ENCODE data around the gene KIAA0408. TPM values are rescaled to one million over a fixed set of nuclear protein-coding genes. Genes with fewer than 3 reads are reported as not detected.
"Not testable (repeated sequence)": the region's sequence is repeated elsewhere in the genome, so short reads cannot be mapped to it uniquely, and the experiment has no call there.

Gene KIAA0408
- total RNA-seq, 1 donor from 2014 or later: 16.4 TPM

DNA sequence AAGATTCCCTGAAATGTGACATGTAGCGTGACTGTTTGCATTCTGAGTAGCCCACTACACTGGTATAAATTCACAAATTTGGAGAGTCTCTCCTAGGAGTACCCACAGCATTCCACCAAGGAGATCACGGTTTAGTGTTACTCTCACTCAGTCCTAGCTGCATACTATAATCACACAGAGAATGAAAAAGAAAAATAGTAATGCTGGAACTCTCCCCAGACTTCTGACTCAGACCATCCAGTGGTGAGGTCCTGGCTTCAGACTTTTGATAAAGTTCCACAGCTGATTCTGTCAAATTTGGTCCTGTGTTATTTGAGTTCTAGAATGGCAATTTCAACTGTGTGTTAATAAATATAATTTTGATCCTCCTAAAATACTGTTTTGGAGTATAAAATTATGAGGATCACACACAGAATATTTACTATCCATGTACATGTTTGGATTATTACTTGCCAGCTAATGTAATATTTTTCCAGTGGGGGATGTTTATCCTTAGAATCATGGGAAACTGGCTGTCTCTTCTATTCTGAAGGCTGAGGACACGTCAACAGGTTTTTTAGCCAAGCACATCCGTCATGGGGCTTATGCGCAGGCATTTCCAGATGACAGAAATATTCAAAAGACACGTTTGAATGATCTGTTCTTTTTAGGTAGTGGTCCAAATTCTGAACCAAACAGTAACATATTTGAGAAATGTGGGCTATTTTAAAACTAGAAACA lies 5.1 kb upstream of the KIAA0408 start:
- intact Hi-C loops (cut with micrococcal nuclease): loop anchor here (2.0 kb wide), 1 partner anchor 44 kb away; no protein-coding TSS in a partner anchor

DNA sequence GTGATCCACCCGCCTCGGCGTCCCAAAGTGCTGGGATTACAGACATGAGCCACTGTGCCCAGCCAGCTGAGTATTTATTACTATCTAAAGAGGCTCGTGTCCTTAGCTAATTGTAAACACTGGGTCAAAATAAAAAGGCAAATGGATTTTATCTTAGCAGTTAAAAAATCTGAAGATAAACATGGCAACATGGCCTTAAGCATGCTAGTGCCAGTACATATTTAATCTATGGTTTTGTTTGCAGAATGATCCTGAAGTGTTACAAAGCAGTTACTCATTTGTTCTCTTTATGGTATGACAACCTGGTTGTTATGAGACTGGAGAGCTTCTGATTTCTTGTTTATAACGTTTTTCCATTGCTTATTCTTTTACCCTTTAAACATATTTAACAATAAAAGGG lies 3.9 kb upstream of the KIAA0408 start:
- intact Hi-C loops (cut with micrococcal nuclease): no loop called here

- intact Hi-C loops (cut with micrococcal nuclease): no loop called here
Measured at GRCh38 chr6:127462376-127462775, 3.2 kb upstream of the KIAA0408 start.

DNA sequence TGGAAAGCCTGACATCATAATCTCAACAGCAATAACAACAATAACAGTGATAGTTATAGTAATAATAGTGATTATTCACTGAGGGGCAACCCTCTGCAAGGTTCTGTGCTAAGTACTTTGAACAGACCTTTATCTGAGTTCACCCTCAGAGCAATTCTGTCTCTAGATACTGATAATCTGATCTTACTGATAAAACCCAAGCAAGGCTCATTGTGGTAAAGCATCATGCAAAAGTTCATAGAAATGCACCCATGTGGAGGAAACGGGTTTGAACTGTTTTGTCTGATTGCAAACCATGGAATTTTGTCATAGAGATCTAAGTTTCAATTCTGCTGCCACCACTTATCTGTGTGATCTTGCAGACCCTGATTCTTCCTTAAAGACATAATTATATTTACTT lies 1.3 kb upstream of the KIAA0408 start:
- intact Hi-C loops (cut with micrococcal nuclease): no loop called here

DNA sequence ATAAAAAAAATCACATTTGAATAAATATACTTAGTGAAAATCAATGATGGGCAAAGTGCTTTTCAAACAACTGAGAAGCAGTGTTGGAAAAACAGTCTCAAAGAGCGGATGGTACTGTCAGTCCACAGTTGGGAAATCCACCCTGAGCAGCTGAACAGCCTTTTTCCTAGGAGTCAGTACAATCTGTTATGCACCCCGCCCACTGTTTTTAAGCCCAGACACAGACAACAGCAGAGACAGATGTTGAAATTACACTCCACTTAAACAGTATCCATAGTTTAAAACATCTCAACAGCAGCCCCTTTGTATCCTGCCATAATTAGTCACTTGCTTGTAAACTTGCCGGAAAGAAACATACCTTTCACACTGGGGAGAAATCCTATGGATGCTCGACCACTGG lies 372 bp downstream of the KIAA0408 start:
- intact Hi-C loops (cut with micrococcal nuclease): no loop called here

DNA sequence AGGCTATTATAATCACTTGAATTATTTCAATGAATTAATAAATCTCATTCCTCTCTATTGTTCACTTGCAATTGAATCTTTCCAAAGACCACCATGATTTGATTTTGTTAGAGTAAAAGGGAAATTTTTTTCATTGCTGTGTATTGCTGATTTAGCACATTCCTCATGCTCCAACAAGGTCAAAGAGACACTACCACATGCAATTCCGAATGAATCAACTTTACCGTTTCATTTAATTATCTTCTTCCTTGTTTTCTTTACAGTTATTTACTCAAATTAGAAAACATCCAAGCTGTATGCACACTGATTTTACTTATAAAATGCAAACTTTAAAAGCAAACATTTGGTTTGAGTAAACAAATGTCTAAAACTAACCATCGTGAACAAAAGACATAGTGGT lies 967 bp downstream of the KIAA0408 start:
- intact Hi-C loops (cut with micrococcal nuclease): no loop called here

DNA sequence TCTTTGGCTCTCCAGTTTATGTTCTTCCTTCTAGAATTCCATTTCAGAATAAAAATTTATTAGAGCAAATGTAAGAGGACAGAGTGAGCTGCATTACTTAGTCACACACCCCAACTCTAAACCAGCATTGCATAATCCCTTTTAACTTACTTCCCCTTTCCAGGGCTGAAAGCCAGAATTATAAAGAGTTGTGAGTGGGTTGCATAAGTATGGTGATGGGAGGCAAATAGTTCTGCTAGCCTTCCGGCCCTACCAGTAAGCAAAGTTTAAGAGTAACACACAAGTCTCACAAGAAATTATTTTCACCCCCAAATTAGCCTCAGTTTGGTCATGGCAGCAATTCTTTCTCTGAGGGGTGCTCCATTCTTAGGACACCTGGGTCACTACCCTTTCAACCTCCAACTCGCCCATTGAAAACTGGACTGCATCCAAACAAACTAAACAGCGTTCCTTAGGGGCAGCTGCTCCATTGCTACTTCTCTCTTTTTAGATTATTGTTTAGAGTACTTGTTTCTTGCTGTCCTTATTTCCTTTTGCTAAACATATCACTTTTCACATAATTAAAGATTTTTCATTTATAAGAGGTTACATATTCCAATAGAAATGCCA lies 1.6 kb downstream of the KIAA0408 start:
- intact Hi-C loops (cut with micrococcal nuclease): no loop called here

DNA sequence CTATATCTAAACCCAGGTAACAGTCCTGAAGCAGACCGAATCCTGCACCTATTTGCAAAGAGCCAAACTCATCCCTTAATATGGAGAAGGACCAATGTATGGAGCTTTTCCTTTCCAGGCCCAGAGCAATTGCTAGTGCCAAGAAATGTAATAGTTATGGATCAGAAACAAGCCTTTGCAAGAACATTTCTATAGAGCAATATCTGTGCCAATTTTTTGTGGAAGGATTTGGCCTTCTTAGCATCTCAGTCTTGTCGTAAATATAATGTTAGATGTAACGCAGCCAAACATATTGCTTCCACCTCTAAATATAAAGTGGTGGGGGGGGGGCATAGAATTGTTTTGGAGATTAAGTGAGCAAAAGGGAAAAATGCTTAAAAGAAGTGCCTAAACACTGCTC lies 2.7 kb downstream of the KIAA0408 start:
- intact Hi-C loops (cut with micrococcal nuclease): no loop called here

DNA sequence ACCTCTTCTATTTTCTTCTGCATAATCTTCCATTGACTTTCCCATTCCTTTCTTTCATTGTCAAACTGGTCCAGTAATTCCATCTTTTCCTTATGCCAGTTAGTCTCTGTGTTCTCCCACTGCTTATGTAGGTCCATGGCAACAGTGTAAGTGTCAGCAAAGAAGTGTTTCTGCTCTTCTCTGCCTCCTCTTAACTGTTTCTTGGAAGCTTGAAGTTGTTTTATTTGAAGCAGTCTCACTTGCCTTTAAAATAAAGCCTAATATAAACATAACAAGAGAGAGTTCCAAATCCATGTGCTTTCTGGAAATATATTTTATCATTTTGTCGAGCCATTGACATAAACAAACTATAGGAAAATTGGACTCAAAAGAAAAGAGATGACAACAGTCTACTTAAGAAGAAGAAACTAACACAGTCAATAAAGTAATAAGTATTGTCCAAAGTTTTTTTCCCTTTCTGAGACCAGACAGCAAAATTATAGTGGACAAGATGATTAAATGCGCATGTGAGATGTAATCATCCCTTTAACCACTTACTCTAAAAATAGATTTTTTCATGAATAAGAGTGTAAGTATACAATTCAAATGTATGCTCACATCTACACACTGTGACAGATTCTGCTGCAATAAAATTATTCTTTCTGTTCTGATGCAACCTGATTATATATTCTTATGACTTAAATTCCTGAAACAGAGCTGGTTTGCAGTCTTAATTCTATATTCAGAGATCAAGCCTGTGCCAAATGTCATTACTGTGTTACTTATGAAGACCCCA lies 5.2 kb downstream of the KIAA0408 start:
- intact Hi-C loops (cut with micrococcal nuclease): no loop called here

DNA sequence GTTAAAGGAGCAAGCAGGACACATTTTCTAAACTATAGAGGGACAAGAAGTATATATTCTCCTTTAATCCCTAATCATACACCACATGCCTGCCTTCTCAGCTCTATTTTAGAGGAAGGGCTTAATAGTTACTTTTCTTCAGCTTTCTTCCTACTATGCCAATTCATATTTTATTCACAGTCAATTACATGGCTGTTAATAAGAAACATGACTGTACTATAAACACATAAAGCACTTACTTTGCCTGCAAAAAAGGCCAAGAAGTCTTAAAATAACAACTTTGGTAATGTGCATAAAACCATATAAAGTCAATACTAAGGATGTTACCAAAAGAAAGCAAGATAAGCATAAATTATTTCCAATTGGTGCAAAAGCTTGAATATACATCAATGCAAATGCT lies 6.4 kb downstream of the KIAA0408 start:
- intact Hi-C loops (cut with micrococcal nuclease): no loop called here

DNA sequence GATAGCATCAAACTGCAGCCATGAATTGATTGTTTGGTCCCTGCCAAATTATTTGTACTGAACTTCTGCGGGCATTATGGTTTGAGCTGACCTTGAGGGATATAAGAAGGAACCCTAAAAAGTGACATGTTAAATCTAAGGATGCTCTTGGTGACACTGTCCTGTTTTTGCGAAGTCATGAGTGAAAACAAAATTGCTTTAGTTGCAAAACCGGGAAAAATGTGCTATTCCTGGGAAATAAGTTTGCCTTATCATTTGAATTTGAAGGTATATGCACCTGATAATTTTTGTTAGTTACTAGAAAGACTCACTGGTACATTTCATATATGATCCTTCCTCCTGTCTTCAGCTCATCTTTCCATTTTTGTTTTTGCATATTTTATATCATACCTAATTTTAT lies 7.8 kb downstream of the KIAA0408 start:
- intact Hi-C loops (cut with micrococcal nuclease): no loop called here

- intact Hi-C loops (cut with micrococcal nuclease): no loop called here
Measured at GRCh38 chr6:127447780-127448179, 11.4 kb downstream of the KIAA0408 start.

DNA sequence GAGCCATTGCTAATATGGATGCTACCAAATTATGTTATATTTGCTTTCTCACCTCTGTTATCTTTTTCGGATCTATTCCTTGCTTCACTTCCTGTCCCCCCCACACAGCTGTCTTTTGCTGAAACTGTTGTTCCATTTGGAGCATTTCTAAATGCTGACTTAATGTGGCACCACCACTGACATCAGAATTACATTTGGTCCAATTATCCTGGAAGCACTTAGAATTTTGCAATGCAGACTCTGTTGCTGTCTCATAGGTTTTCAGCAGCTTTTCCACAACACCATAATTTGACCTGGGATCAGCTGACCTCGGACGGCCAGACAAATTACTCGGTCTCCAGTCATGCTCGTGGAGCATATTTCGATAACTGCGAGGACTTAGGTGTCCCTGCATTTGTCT lies 12.8 kb downstream of the KIAA0408 start:
- intact Hi-C loops (cut with micrococcal nuclease): no loop called here

GRCh38 chr6:127441881-127442280 lies 17.3 kb downstream of the KIAA0408 start:
- intact Hi-C loops (cut with micrococcal nuclease): no loop called here

GRCh38 chr6:127439718-127440117 lies 19.5 kb downstream of the KIAA0408 start:
- intact Hi-C loops (cut with micrococcal nuclease): no loop called here

DNA sequence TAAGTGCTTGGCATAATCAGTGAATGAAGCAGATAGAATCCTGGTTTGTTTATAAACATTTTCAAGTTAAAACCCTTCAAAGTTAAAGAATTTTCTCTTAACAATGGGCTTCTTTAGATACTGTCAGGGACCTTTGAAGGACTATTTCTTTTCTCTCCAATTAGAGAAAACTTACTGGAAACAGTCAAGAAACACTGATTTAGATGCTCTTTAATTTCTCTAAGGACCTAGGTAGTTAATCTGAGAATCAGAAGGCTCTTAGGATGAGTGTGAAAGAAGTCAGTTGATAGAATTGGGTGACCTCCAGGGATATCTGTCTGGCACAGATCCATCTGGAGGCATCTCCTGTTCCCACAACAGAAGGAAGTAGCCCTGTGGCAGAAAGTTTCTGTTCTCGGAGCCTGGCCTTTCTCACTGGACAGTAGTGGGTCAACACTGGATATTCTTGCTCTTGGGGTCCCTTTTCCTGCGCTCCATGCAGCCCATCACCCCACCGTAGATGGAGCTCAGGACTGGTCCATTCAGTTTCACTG lies 22.5 kb downstream of the KIAA0408 start:
- intact Hi-C loops (cut with micrococcal nuclease): no loop called here

GRCh38 chr6:127435626-127436220 lies 23.5 kb downstream of the KIAA0408 start:
- intact Hi-C loops (cut with micrococcal nuclease): no loop called here

- intact Hi-C loops (cut with micrococcal nuclease): no loop called here
Measured at GRCh38 chr6:127434651-127435050, 24.5 kb downstream of the KIAA0408 start.

- intact Hi-C loops (cut with micrococcal nuclease): not testable (repeated sequence)
Measured at GRCh38 chr6:127428562-127428961, 30.6 kb downstream of the KIAA0408 start.

- intact Hi-C loops (cut with micrococcal nuclease): no loop called here
Measured at GRCh38 chr6:127423921-127424320, 35.3 kb downstream of the KIAA0408 start.

GRCh38 chr6:127421164-127421563 lies 38.0 kb downstream of the KIAA0408 start:
- intact Hi-C loops (cut with micrococcal nuclease): loop anchor here (2.0 kb wide), 1 partner anchor 44 kb away; no protein-coding TSS in a partner anchor

- intact Hi-C loops (cut with micrococcal nuclease): loop anchor here (1.0 to 2.0 kb wide), 11 partner anchors 15 to 1861 kb away; partner anchors contain the start of gene ECHDC1
Measured at GRCh38 chr6:127420556-127420955, 38.6 kb downstream of the KIAA0408 start.
